Stimulated activated CD4-positive, alpha-beta T cell treated with anti-CD3 and anti-CD28 coated beads, TNF-alpha, amount 100 ng/mL, for 24 hours (primary cell): ENCODE results near the gene SYNJ2.

Experiments used
- DNase-seq, 3 experiments: peaks; one replicate each; pipeline ENCODE4 v3.0.0-alpha.2; 2020; ENCODE audit warnings: low read depth in 3 of 3

The SYNJ2 gene

GRCh38 chr6:158124288-158124687 lies 142.6 kb downstream of the SYNJ2 start:
- DNase-seq, result no peak

- DNase-seq, result no peak
Measured at GRCh38 chr6:158125271-158125670, 143.6 kb downstream of the SYNJ2 start.

- peak in 1 of 3 experiments; percentile 2 for DNase-seq
Measured at GRCh38 chr6:158131926-158132325, 150.3 kb downstream of the SYNJ2 start.

GRCh38 chr6:158142789-158143188 lies 161.1 kb downstream of the SYNJ2 start:
- no peak for DNase-seq

GRCh38 chr6:158143700-158144099 lies 162.0 kb downstream of the SYNJ2 start:
- DNase-seq, result no peak
